H1 (cell line): ENCODE results near the gene NEDD9. TPM values are rescaled to one million over a fixed set of nuclear protein-coding genes. Genes with fewer than 3 reads are reported as not detected.

Experiments used
- CTCF ChIA-PET: fragments of 300-600 bp; sonication (Branson Sonifier 250); formaldehyde crosslinking; loops from one replicate; lab custom pipeline; 2021; ENCODE audit not compliant: partially characterized antibody; lab: Charles Lee
- POLR2A ChIA-PET: fragments of 300-600 bp; sonication (Branson Sonifier 250); formaldehyde crosslinking; loops from one replicate; lab custom pipeline; 2021; ENCODE audit warnings: inconsistent platforms; ENCODE audit not compliant: partially characterized antibody; lab: Charles Lee
- DNase-seq, 2 experiments: peaks; one replicate each; pipeline versions ENCODE4 v3.0.0 to v3.0.0-alpha.2; 2010 to 2022; ENCODE audit warnings: low spot score in 2 of 2, low read depth in 1 of 2, mixed read lengths in 1 of 2
- FAIRE-seq: peaks from 2 replicates; lab custom pipeline; 2011; peaks lifted over from hg19 to GRCh38; lab: Jason Lieb, UNC
- H2AFZ ChIP-seq: 2 replicates; pipeline ENCODE4 v1.8.1; 2012; ENCODE audit warnings: low read length, inconsistent platforms
- H2AK5ac ChIP-seq: 2 replicates; pipeline ENCODE4 v1.6.1; 2013; ENCODE audit warnings: low read depth, low read length
- H2BK120ac ChIP-seq: replicated peaks from 2 replicates; pipeline ENCODE3; 2013; ENCODE audit warnings: low read depth, low read length, inconsistent platforms
- H2BK12ac ChIP-seq: 2 replicates; pipeline ENCODE4 v1.6.1; 2013; ENCODE audit warnings: low read depth, low read length
- H2BK15ac ChIP-seq: 2 replicates; pipeline ENCODE4 v1.6.1; 2013; ENCODE audit warnings: low read length
- H2BK20ac ChIP-seq: 2 replicates; pipeline ENCODE4 v1.6.1; 2013; ENCODE audit warnings: low read length
- H2BK5ac ChIP-seq: 2 replicates; pipeline ENCODE4 v1.6.1; 2013; ENCODE audit warnings: low read depth, low read length
- H3K14ac ChIP-seq: 2 replicates; pipeline ENCODE4 v1.6.1; 2013; ENCODE audit warnings: inconsistent platforms; ENCODE audit not compliant: insufficient read length
- H3K18ac ChIP-seq: 2 replicates; pipeline ENCODE4 v1.6.1; 2013; ENCODE audit warnings: low read length; ENCODE audit errors: extremely low read depth
- H3K23ac ChIP-seq: 2 replicates; pipeline ENCODE4 v1.6.1; 2013; ENCODE audit warnings: inconsistent platforms; ENCODE audit not compliant: insufficient read length
- H3K23me2 ChIP-seq: 2 replicates; pipeline ENCODE4 v1.6.1; 2013; ENCODE audit warnings: low read depth, low read length
- H3K27ac ChIP-seq: 2 replicates; pipeline ENCODE4 v1.6.1; 2011; ENCODE audit warnings: low read depth, low read length, inconsistent platforms
- H3K27me3 ChIP-seq, 4 experiments: replicated peaks in 1 of 4; 1 replicate in 1 of 4; 2 replicates in 3 of 4; pipeline versions ENCODE4 v1.6.1 to v1.8.1; 2011 to 2013; ENCODE audit warnings: low read length in 3 of 4, mild to moderate bottlenecking in 3 of 4, inconsistent platforms in 2 of 4, mixed read lengths in 2 of 4, moderate library complexity in 1 of 4; ENCODE audit not compliant: control insufficient read depth in 3 of 4, insufficient read depth in 3 of 4; ENCODE audit errors: extremely low read depth in 1 of 4
- H3K36me3 ChIP-seq, 4 experiments: 2 replicates each; pipeline versions ENCODE4 v1.6.1 to v1.8.1; 2011 to 2013; ENCODE audit warnings: mild to moderate bottlenecking in 4 of 4, low read length in 3 of 4, moderate library complexity in 2 of 4, control low read depth in 1 of 4, inconsistent platforms in 1 of 4; ENCODE audit not compliant: insufficient read depth in 4 of 4, control insufficient read depth in 2 of 4
- H3K4ac ChIP-seq: replicated peaks from 2 replicates; pipeline ENCODE3; 2013; ENCODE audit warnings: low read length, low read depth, mixed read lengths, inconsistent platforms; ENCODE audit not compliant: insufficient read length
- H3K4me1 ChIP-seq, 4 experiments: replicated peaks in 1 of 4; 1 replicate in 1 of 4; 2 replicates in 3 of 4; pipeline versions ENCODE4 v1.6.1 to v1.8.1; 2011 to 2013; ENCODE audit warnings: low read length in 3 of 4, inconsistent platforms in 2 of 4, mixed read lengths in 1 of 4; ENCODE audit not compliant: insufficient read depth in 4 of 4, control insufficient read depth in 3 of 4
- H3K4me2 ChIP-seq, 2 experiments: 2 replicates each; pipeline versions ENCODE4 v1.6.1 to v1.8.1; 2011 to 2013; ENCODE audit warnings: low read depth in 2 of 2, low read length in 2 of 2, control low read depth in 1 of 2, inconsistent platforms in 1 of 2, mild to moderate bottlenecking in 1 of 2; ENCODE audit not compliant: insufficient read depth in 1 of 2
- H3K4me3 ChIP-seq, 4 experiments: fragments of 200-600, 300-600 bp in 1 of 4; sonication (generic), shearing (Covaris generic), sonication (Bioruptor Twin) in 1 of 4; 2 replicates each; pipeline versions ENCODE4 v1.5.1 to v1.8.1; 2011 to 2016; ENCODE audit warnings: low read length in 4 of 4, low read depth in 3 of 4, control low read depth in 2 of 4, inconsistent platforms in 2 of 4, mild to moderate bottlenecking in 2 of 4, mixed read lengths in 1 of 4, moderate library complexity in 1 of 4; ENCODE audit not compliant: insufficient read depth in 2 of 4; ENCODE audit errors: extremely low read depth in 1 of 4
- H3K56ac ChIP-seq: replicated peaks from 2 replicates; pipeline ENCODE3; 2013; ENCODE audit warnings: low read depth, mild to moderate bottlenecking, mixed read lengths, low read length, inconsistent platforms; ENCODE audit not compliant: insufficient read length
- H3K79me1 ChIP-seq: 2 replicates; pipeline ENCODE4 v1.6.1; 2013; ENCODE audit warnings: low read depth, low read length, control low read depth
- H3K79me2 ChIP-seq, 2 experiments: 2 replicates each; pipeline versions ENCODE4 v1.6.1 to v1.8.1; 2012 to 2013; ENCODE audit warnings: low read length in 2 of 2, mild to moderate bottlenecking in 2 of 2, inconsistent platforms in 1 of 2; ENCODE audit not compliant: insufficient read depth in 2 of 2, control insufficient read depth in 1 of 2
- H3K9ac ChIP-seq, 4 experiments: replicated peaks in 1 of 4; 1 replicate in 1 of 4; 2 replicates in 3 of 4; pipeline versions ENCODE4 v1.6.1 to v1.8.1; 2011 to 2013; ENCODE audit warnings: low read depth in 3 of 4, low read length in 3 of 4, control low read depth in 2 of 4, mild to moderate bottlenecking in 2 of 4, moderate library complexity in 2 of 4, inconsistent platforms in 1 of 4; ENCODE audit errors: extremely low read depth in 1 of 4
- H3K9me3 ChIP-seq, 2 experiments: 2 replicates each; pipeline versions ENCODE4 v1.6.1 to v1.8.1; 2012 to 2013; ENCODE audit warnings: mild to moderate bottlenecking in 2 of 2, moderate library complexity in 2 of 2, control low read depth in 1 of 2, inconsistent platforms in 1 of 2, low read depth in 1 of 2, low read length in 1 of 2, mixed read lengths in 1 of 2; ENCODE audit not compliant: insufficient read depth in 2 of 2
- H4K20me1 ChIP-seq, 2 experiments: replicated peaks in 1 of 2; 2 replicates each; pipeline versions ENCODE3 to v1.8.1; 2011 to 2013; ENCODE audit warnings: inconsistent platforms in 2 of 2, low read length in 2 of 2, mild to moderate bottlenecking in 1 of 2; ENCODE audit not compliant: insufficient read depth in 2 of 2, control insufficient read depth in 1 of 2
- H4K5ac ChIP-seq: 2 replicates; pipeline ENCODE4 v1.6.1; 2013; ENCODE audit warnings: low read length, low read depth, mixed read lengths, inconsistent platforms; ENCODE audit not compliant: insufficient read length
- H4K8ac ChIP-seq: 2 replicates; pipeline ENCODE4 v1.8.0; 2013; ENCODE audit warnings: mild to moderate bottlenecking, moderate library complexity, low read length, inconsistent platforms; ENCODE audit not compliant: insufficient read depth; ENCODE audit errors: extremely low read depth
- H4K91ac ChIP-seq: replicated peaks from 2 replicates; pipeline ENCODE3; 2013; ENCODE audit warnings: low read length, mixed read lengths, inconsistent platforms; ENCODE audit not compliant: insufficient read length
- BCL11A ChIP-seq, 2 experiments: IDR thresholded peaks; one replicate each; pipeline ENCODE4 v1.6.1; 2011; ENCODE audit warnings: low read depth in 2 of 2, low read length in 2 of 2, mild to moderate bottlenecking in 2 of 2
- CREB1 ChIP-seq: IDR thresholded peaks from 2 replicates; pipeline ENCODE4 v1.6.1; 2012; ENCODE audit warnings: inconsistent platforms
- CTBP2 ChIP-seq: IDR thresholded peaks from 2 replicates; pipeline ENCODE4 v1.7.0; 2011; ENCODE audit warnings: borderline replicate concordance, mild to moderate bottlenecking, moderate library complexity, mixed read lengths, low read length; ENCODE audit not compliant: insufficient read depth, insufficient read length
- KDM5A ChIP-seq: fragments of 200-600 bp; IDR thresholded peaks from 2 replicates; pipeline ENCODE4 v1.7.1; 2012; ENCODE audit warnings: mild to moderate bottlenecking, low read length, inconsistent platforms, mixed read lengths
- NANOG ChIP-seq: IDR thresholded peaks from 2 replicates; pipeline ENCODE4 v1.6.1; 2011; ENCODE audit warnings: low read length, low read depth, mild to moderate bottlenecking, inconsistent platforms; ENCODE audit not compliant: insufficient read depth, poor library complexity, severe bottlenecking
- NRF1 ChIP-seq: IDR thresholded peaks from 2 replicates; pipeline ENCODE4 v1.6.1; 2011; ENCODE audit warnings: mild to moderate bottlenecking, low read depth, low read length, improper control_type of control experiment
- RFX5 ChIP-seq: IDR thresholded peaks from 2 replicates; pipeline ENCODE4 v1.6.1; 2011; ENCODE audit warnings: low read depth, low read length, improper control_type of control experiment, borderline replicate concordance
- SAP30 ChIP-seq: fragments of 300-600 bp; sonication (generic); IDR thresholded peaks from 2 replicates; pipeline ENCODE4 v1.7.1; 2012; ENCODE audit warnings: low read length, moderate library complexity, mild to moderate bottlenecking, inconsistent platforms; ENCODE audit not compliant: insufficient read depth, insufficient replicate concordance
- SIN3A ChIP-seq, 2 experiments: IDR thresholded peaks in 1 of 2; conservative IDR thresholded peaks in 1 of 2; 2 replicates each; pipeline ENCODE4 v1.6.1; 2011 to 2012; ENCODE audit warnings: low read length in 2 of 2, improper control_type of control experiment in 1 of 2, low read depth in 1 of 2, mild to moderate bottlenecking in 1 of 2
- SP1 ChIP-seq: IDR thresholded peaks from 2 replicates; pipeline ENCODE4 v1.6.1; 2011; ENCODE audit warnings: low read depth, low read length
- SP2 ChIP-seq: IDR thresholded peaks from 2 replicates; pipeline ENCODE4 v1.6.1; 2012; ENCODE audit warnings: mild to moderate bottlenecking, low read length, inconsistent platforms
- TAF1 ChIP-seq: IDR thresholded peaks from 2 replicates; pipeline ENCODE4 v1.6.1; 2011; ENCODE audit warnings: mild to moderate bottlenecking, low read depth, low read length
- TAF7 ChIP-seq: optimal IDR thresholded peaks from 2 replicates; pipeline ENCODE3; 2011; ENCODE audit warnings: low read depth, mild to moderate bottlenecking, inconsistent platforms, low read length, moderate library complexity, borderline replicate concordance
- TCF12 ChIP-seq: IDR thresholded peaks from 2 replicates; pipeline ENCODE4 v1.6.1; 2011; ENCODE audit warnings: low read depth, mild to moderate bottlenecking, low read length
- WGBS, 2 experiments: shearing (Covaris generic) in 1 of 2; methylation state at CpG; one replicate each; pipeline versions ENCODE4 v1.1.6 to v1.1.7; 2013 to 2015; ENCODE audit warnings: low lambda C conversion rate in 2 of 2, mixed read lengths in 2 of 2, inconsistent platforms in 1 of 2, low coverage in 1 of 2, missing lambda C conversion rate in 1 of 2; ENCODE audit not compliant: insufficient replicate concordance in 2 of 2, insufficient coverage in 1 of 2, insufficient read length in 1 of 2; ENCODE audit errors: extremely low coverage in 1 of 2, missing lambda C conversion rate in 1 of 2; 5-methylcytosine and 5-hydroxymethylcytosine counted together
- polyA plus RNA-seq, 7 experiments: library from polyadenylated mRNA; depleted of rRNA in 3 of 7; stranded (reverse) in 5 of 7; unstranded in 2 of 7; fragments of >200 nt in 5 of 7; fragments of 200-250 nt in 2 of 7; gene quantifications; 1 replicate in 5 of 7; 2 replicates in 1 of 7; 4 replicates in 1 of 7; pipeline versions ENCODE4 v1.2.1 to v1.2.3, GENCODE V29; 2011 to 2013; ENCODE audit warnings: missing spikeins in 2 of 7, mixed read lengths in 2 of 7
- total RNA-seq: library from RNA; stranded (reverse); fragmentation: NEBNext Ultra II Directional; extraction: Animal tissue kit (Norgen Biotek cat#: 25700); gene quantifications from 2 replicates; pipeline ENCODE4 v1.2.1, GENCODE V29; 2021
- TF ChIP-seq, protein P1 (sequence below): IDR thresholded peaks from 2 replicates; pipeline ENCODE4 v1.6.1; 2012; ENCODE audit warnings: inconsistent platforms

The NEDD9 gene
- total and polyA plus RNA-seq, 2 of the 8 experiments (the other 6 are each of a cell fraction or from before 2014, with no cell fraction given) = 3.6 to 12.0 TPM

DNA sequence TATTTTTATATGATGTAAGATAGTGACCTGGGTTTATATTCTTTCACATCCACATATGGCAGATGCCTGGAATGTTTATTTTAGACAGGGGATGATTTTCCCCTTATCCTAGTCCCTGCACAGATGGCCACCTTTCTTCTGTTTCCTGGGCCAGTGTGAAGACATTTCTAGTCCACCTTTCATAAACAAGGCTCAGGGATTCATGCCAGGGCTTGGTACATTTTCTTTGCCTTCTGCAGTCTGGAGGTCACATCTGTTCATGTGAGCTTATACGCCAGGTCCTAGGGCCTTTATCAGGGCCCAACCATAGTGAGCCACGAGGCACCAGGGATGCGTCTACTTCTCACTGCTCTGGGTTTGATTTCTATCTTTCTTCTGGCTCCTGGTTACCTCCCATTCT is 82.9 kb downstream of the NEDD9 start:
- H4K20me1 ChIP-seq = no peaks in the 10 kb centered on the region
- no peak overlapping the region for H3K4me2 ChIP-seq
- H3K4me1 ChIP-seq = peaks cover 0 to 7% (median 5%) of the 10 kb centered on the region in 4 experiments; a peak in 3 of 7 replicates
- no peak overlapping the region for H4K5ac ChIP-seq
- H2AFZ ChIP-seq = no peak overlapping the region
- no peak overlapping the region for H3K4ac ChIP-seq
- H3K14ac ChIP-seq = no peak overlapping the region
- H3K23me2 ChIP-seq = no peaks in the 10 kb centered on the region
- WGBS, 2 experiments = 93% methylated on average over 3 of the region's 3 CpGs; no CpG with 5 or more reads in 1 of the 2 experiments
- H2BK12ac ChIP-seq = no peak overlapping the region
- no peak overlapping the region for H3K18ac ChIP-seq
- DNase-seq (no peak), FAIRE-seq (no peak)
- ChIA-PET CTCF (interaction anchor here (0.9 to 1.5 kb wide), 5 partner anchors 22 to 426 kb away, joined by 3 to 5 read pairs (median 4); no protein-coding TSS in a partner anchor), POLR2A (no interaction called here)
- H4K8ac ChIP-seq = no peak overlapping the region
- H3K56ac ChIP-seq = no peak overlapping the region
- no peaks in the 10 kb centered on the region for H3K79me1 ChIP-seq
- no peak overlapping the region for H3K4me3 ChIP-seq
- no peak overlapping the region for H2BK15ac ChIP-seq
- no peak overlapping the region for H2BK120ac ChIP-seq
- no peaks in the 10 kb centered on the region for H3K9me3 ChIP-seq
- no peak overlapping the region for H2BK20ac ChIP-seq
- no peaks in the 10 kb centered on the region for H3K79me2 ChIP-seq
- H3K27me3 ChIP-seq = no peaks in the 10 kb centered on the region
- H3K9ac ChIP-seq = no peak overlapping the region
- no peak overlapping the region for H3K27ac ChIP-seq
- TF ChIP-seq SP2 = no peak
- TF ChIP-seq SP1 = no peak
- TF ChIP-seq NANOG = no peak
- no peak for TF ChIP-seq KDM5A
- no peak for TF ChIP-seq CREB1
- no peak for TF ChIP-seq RFX5
- TF ChIP-seq NRF1 = no peak
- no peak for TF ChIP-seq CTBP2
- no peak for TF ChIP-seq TAF1
- TF ChIP-seq BCL11A (IDR thresholded peaks at IDR 0.05; ENCODE audit: low read depth in 2 of 2, low read length in 2 of 2) = no peak
- no peak for TF ChIP-seq SAP30
- TF ChIP-seq, protein P1, sequence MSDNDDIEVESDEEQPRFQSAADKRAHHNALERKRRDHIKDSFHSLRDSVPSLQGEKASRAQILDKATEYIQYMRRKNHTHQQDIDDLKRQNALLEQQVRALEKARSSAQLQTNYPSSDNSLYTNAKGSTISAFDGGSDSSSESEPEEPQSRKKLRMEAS = no peak
- TF ChIP-seq TAF7 = no peak
- no peak for TF ChIP-seq TCF12
- no peak for TF ChIP-seq SIN3A (conservative IDR thresholded peaks at IDR 0.05 in 1 of 2, IDR thresholded peaks at IDR 0.05 in 1 of 2; ENCODE audit: low read depth in 1 of 2, low read length in 2 of 2)
- H3K23ac ChIP-seq = no peak overlapping the region
- H2AK5ac ChIP-seq = no peak overlapping the region
- H3K36me3 ChIP-seq = no peaks in the 10 kb centered on the region
- no peak overlapping the region for H2BK5ac ChIP-seq
- H4K91ac ChIP-seq = no peak overlapping the region
